Caki2 (cell line): ENCODE results near the gene SLC38A7. TPM values are rescaled to one million over a fixed set of nuclear protein-coding genes. Genes with fewer than 3 reads are reported as not detected.
A peak's percentile ranks its signal among the peaks of the same experiment; 100 is the strongest.
"Not testable (repeated sequence)": the region's sequence is repeated elsewhere in the genome, so short reads cannot be mapped to it uniquely, and the experiment has no call there.

Experiments used
- DNase-seq: peaks from one replicate; pipeline ENCODE4 v3.0.0-alpha.2; 2015; ENCODE audit warnings: low read depth
- in situ Hi-C: cut with HindIII; loops from 2 replicates; pipeline ENCODE4 v1.10.0; 2016; ENCODE audit warnings: low sequenced_read_pairs, low pct_unique_long_range_greater_than_20kb, mixed read lengths
- total RNA-seq: library from RNA; depleted of rRNA; stranded (reverse); fragments of >200 nt; shearing (Covaris generic); gene quantifications from 2 replicates; pipeline ENCODE4 v1.2.3, GENCODE V29; 2014; ENCODE audit warnings: low replicate concordance

The SLC38A7 gene
- total RNA-seq, 1 experiment from 2014 or later = 7.7 TPM

DNA sequence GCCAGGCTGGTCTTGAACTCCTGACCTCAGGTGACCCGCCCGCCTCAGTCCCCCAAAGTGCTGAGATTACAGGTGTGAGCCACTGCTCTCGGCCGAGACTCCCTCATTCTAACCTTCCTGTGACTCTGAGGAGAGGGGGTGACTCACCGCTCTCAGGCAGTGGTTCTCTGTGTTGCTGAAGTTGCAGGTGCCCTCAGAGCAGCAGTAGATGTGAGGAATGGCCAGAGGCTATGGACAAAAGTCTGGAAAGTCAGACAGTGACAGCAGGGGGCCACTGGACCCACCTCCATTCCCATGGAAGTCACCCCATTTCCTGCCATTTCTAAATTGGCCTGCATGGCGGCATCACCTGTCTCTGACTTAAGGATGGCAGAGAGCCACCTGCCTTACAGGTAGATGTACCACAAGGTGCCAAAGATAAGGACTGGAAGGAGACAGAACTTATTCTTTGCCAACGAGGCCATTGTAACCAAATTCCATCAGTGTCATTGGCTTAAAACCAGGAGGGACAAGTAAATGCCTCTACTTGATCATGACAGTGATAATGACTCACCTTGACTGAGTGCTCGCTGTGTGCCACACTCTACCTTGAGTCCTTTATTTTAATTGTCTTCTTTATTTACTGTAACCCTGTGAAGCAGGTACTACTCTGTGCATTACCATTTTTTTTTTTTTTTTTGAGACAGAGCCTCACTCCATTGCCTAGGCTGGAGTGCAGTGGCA lies 39.6 kb downstream of the SLC38A7 start:
- DNase-seq = no peak
- in situ Hi-C loops = no loop called here

DNA sequence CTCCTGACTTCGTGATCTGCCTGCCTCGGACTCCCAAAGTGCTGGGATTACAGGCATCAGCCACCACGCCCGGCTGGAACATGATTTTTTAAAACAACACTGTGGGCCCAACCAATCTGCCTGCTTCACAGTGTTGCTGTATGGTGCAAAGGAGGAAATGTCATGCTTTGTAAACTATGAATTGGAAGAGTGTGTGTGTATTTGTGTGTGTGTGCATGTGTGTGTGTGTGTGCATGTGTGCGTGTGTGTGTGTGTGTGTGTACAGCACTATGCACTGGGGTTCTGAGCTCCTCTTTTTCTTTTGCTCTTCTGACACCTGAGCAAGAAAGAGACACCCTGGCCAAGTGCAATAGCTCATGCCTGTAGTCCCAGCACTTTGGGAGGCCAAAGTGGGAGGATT lies 40.5 kb downstream of the SLC38A7 start:
- in situ Hi-C loops = no loop called here
- no peak for DNase-seq

DNA sequence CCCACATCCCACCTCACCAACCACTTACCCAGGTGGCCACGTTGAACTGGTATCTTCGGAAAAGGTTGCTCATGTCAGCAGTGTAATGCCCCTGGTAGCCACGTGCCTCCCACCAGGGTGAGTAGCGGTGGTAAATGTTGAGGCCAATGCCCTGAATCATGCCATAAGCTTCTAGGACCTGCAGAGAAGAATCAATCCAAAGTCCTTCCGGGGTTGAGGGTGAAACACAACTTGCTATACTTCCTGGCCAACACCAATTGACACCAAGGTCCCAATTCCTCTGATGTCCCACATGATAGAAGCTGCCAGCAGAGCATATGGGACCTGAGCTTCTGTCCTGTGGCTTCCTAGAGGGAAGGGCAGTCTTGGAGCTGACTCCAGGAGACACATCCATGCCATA lies 43.6 kb downstream of the SLC38A7 start:
- no peak for DNase-seq
- in situ Hi-C loops = no loop called here

DNA sequence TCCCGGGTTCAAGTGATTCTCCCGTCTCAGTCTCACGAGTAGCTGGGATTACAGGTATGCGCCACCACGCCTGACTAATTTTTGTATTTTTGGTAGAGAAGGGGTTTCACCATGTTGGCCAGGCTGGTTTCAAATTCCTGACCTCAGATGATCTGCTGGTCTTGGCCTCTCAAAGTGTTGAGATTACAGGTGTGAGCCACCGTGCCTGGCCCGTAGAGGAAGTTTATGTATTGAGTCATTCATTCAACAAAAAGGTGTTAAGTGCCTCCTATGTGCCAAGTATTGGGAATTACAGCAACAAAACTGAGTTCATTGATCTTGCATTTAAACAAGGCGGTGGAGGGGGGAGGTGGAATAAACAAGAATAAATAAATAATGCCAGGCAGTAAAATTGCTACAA lies 44.7 kb downstream of the SLC38A7 start:
- DNase-seq = no peak
- in situ Hi-C loops = no loop called here

DNA sequence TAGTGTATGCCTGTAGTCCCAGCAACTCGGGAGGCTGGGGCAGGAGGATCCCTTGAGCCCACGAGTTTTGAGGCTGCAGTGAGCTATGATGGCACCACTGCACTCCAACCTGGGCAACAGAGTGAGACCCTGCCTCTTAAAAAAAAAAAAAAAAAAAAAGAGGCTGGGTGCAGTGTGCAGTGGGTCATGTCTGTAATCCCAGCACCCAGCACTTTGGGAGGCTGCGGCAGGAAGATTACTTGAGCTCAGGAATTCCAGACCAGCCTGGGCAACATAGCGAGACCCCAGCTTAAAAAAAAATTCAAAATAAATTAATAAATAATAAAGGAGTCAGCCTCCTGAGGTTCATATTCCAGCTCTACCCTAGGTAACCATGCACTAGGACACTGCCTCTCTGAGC lies 45.3 kb downstream of the SLC38A7 start:
- no peak for DNase-seq
- in situ Hi-C loops = no loop called here

DNA sequence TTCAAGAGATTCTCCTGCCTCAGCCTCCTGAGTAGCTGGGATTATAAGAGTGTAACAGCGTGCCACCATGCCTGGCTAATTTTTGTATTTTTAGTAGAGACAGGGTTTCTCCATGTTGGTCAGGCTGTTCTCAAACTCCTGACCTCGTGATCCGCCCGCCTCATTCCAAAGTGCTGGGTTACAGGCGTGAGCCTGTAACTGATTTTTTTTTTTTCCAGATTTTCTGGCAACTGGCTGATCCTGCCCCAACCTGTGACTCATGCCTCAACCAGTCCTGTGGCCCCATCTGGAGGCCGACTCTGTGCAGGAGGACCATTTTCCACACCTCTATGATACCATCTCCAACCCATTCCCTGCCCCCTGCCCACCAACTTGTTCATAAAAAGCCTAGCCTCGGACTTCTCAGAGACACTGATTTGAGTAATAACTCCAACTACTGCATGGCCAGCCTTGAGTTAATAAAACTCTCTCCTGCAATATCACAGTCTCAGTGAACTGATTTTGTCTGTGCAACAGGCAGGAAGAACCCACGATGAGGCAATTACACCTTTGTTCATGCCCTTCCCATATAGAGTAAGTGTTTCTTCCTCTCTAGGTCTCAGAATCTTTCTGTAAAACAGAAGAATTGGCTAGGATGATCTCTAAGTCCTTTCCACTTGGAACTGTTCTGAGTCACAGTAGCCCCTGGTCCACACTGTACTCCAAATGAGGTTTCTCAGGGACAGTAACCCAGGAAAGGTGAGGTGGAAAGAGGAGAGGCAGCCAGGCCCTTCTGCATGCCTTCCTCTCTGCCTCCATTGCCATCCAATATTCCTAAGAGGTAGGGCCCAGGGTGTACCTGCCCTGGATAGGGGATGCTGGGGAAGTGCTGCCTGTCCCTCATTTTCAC lies 46.2 kb downstream of the SLC38A7 start:
- in situ Hi-C loops = no loop called here
- DNase-seq = peak; percentile 69

DNA sequence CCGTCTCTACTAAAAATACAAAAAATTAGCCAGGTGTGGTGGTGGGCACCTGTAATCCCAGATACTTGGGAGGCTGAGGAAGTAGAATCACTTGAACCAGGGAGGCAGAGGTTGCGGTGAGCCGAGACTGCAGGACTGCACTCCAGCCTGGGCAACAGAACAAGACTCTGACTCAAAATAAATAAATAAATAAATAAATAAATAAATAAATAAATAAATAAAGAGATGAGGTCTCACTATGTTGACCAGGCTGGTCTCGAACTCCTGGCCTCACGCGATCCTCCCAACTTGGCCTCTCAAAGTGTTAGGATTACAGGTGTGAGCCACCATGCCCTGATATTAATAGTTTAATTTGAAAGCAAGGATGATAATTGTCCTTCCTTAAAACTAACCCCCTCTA lies 47.5 kb downstream of the SLC38A7 start:
- in situ Hi-C loops, DNase-seq: not testable (repeated sequence)

DNA sequence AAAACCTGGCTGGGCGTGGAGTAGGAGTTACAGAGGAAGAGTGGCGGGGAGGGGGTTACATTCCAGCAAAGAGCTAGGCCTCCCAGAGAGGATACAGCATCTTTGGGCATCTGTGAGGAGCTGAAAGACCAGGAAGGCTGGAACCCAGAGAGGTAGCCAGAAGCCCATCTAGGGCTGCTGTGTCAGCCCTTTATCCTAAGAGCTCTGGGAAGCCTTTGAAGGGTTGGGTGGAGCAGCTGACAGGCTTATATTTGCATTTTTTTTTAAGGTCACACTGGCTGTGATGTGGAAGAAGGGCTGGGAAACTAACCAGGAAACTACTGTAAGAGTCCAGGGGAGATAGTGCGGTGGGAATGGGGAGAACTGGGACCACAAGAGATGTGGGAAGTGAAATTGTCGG lies 48.1 kb downstream of the SLC38A7 start:
- in situ Hi-C loops = no loop called here
- no peak for DNase-seq

DNA sequence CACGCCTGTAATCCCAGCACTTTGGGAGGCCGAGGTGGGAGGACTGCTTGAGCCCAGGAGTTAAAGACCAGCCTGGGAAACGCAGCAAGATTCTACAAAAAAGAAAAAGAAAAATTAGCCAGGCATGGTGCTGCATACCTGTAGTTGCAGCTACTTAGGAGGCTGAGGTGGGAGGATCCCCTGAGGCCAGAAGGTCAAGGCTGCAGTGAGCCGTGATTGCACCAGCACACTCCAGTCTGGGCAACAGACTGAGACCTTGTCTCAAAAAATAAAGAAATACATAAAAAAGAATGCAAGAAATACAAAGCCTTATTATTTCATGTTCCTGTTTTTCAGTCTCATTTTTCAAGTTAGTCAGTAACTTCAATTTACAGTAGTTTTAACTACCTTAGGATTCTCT lies 49.1 kb downstream of the SLC38A7 start:
- in situ Hi-C loops = no loop called here
- DNase-seq = no peak

DNA sequence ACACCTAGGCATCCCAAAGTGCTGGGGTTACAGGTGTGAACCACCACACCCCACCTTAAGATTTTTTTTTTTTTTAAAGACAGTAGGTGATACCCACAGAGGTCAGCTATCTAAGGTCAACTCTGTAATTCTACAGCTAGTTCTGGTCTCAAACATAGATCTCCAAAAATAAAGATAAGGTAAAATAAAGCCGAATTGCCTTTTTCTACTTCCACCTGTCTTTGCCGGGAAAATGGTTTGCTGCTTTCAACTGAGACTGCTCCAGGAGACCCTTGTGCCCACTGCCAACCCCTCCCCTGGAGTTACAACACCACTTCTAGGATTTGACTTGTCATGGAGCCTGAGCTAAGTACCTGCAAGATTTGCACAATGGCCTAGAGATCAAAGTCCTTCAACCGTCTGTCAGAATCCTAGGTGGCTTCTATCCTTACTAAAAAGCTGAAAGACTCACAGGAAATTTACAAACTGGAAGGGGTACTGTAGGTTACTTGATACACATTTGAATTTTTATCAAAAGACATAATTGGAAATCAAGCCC lies 50.2 kb downstream of the SLC38A7 start:
- in situ Hi-C loops = no loop called here
- DNase-seq = no peak

DNA sequence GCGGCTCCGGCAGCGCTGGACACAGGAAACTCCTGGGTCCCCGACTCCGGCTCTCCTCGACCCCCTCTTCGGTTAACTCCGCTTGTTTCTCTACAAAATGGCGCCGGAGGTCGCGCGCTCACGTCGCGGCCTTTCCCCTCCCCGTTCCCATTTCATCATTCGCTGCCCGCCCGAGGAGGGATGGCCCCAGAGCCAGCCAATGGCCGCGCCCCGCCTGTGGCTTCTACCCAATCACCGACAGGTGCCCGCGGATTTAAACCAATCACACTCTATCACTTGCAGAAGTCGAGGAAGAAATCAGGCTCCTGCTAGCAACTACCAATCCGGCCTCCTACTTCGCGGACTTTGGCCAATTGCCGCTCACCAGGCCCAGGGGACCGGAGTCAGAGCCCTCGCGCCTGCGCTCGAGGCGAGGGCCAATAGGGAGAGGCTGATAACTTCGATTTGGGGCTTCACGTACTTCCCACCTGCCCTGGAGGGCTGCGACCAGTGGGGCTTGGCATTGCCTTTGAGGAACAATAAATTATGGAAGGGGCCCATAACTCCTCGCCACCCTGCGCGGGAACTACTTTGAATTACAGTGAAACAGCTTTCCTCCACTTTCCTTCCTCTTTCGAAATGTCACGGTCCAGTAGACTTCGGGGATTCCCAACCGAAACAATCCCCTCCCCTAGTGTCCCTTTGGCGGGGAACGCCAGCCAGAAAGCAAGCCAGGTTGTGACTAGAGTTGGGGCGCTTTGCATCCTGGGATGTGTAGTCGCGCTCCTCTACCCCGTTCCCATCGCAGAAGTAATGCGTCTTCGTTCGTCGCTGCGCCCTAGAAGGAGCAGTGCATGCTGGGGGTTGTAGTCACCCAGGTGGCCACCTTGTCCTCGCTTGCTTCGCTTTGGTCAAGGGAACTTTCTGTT lies 54.6 kb downstream of the SLC38A7 start, which contains the start of gene CNOT1:
Gene CNOT1, minus strand, starts transcription at position 94 of the 908 bp plus-strand sequence. CDS start 30,489 bp downstream, outside the sequence.
- DNase-seq = peak; percentile 99
- in situ Hi-C loops = no loop called here

DNA sequence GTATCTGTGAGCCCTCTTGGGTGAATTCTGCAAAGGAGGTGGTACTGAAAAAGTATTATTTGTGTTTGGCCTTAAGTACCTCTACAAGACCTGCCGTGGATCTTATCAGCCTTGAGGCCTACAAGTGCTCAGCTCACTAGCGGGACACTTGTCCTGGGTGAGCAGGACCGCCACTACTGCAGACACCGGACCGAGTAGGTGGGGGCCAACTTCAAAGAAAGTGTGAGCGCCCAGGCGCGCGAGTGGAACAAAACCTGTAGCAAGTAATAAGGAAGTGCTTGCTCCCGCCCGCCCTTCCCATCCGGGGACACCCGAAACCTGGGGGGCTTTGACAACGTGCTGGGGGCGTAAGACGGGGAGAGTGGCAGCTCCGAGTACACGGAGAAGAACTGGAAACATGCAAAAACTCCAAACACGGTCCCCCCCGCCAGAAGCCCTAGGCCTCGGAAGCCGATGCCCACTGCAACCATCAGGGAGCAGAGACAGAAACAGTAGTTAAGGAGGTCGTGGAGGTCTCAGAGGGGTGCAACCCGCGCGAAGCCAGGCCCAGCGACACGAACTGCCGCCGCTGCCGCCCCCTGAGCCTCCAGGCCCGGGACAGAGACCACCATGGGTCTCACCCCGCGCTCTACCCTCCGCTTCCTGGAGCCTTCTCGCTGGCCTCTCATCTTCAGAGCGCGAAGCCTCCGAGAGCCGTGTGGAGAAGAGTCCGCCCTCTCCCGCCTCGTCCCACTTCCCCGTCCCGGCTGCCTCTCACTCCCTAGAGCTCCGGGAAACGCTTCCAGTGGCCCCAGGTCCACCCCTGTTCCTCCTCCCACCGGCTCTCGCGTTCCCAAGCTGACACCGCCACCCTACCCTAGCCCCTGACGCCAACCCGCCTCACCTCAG lies 55.5 kb downstream of the SLC38A7 start:
- in situ Hi-C loops = no loop called here
- DNase-seq = peak; percentile 27

DNA sequence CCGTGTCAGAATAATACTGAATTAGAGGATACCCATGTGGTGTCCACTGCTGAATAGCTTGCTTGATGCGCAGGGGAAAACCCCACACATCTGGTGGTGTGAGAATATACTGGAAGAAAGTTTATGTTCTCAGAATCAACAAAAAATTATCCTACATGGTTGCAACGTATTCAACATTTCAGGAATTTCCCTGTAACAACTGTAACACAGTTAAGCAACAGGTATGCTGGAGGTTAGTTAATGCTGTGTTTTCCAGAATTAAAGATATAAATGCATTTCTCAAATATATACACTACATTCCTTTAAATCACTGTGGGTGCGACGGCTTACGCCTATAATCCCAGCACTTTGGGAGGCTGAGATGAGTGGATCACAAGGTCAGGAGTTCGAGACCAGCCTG lies 60.4 kb downstream of the SLC38A7 start:
- in situ Hi-C loops = no loop called here

DNA sequence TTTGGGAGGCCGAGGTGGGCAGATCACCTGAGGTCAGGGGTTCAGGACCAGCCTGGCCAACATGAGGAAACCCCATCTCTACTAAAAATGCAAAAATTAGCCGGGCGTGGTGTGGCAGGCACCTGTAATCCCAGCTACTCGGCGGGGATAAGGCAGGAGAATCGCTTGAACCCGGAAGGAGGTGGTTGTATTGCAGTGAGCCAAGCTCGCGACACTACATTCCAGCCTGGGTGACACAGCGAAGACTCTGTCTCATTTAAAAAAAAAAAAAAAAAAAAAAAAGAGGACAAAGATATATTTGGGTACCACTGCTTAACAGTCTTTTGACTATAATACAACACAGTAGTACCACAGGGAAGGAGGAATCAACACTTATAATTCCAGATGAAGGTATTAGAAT lies 64.2 kb downstream of the SLC38A7 start:
- in situ Hi-C loops = no loop called here
- DNase-seq = no peak

More for the DNA sequence above, 60.4 kb downstream of the SLC38A7 start:
- DNase-seq = no peak

DNA sequence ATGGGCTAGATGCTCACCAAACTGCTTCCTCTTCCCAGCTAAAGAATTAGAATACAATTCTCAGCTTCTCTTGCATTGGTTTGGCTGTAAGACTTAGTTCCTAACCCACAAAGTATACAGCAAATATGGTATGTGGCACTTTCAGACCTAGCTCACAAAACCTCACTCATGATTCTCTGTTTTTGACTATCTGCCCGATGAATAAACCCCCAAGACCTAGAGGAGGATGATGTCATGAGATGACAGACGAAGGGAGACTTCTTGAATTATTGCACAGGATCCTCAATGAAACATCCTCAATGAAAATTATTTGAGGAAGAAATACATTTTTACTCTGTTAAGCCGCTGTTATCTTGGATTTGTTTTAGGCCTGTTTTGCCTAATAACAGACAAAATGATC lies 69.3 kb downstream of the SLC38A7 start:
- DNase-seq = no peak
- in situ Hi-C loops = no loop called here
